Neural cell (in vitro differentiated cells): ENCODE results near the gene SLC6A6.

Source experiments
- CTCF ChIP-seq: fragments of 450-650 bp; IDR thresholded peaks from 2 replicates; pipeline ENCODE4 v1.5.1; 2014; ENCODE audit warnings: antibody characterized with exemption, mild to moderate bottlenecking, moderate library complexity; ENCODE audit not compliant: poor library complexity, severe bottlenecking
- EP300 ChIP-seq: fragments of 450-650 bp; conservative IDR thresholded peaks from 2 replicates; pipeline ENCODE4 v1.6.1; 2014; ENCODE audit warnings: antibody characterized with exemption, mild to moderate bottlenecking, moderate library complexity; ENCODE audit not compliant: poor library complexity, severe bottlenecking
- EZH2 ChIP-seq: fragments of 200-600, 300-800 bp; shearing (Covaris generic), sonication (generic); IDR thresholded peaks from 2 replicates; pipeline ENCODE4 v1.6.1; 2014; ENCODE audit warnings: antibody characterized with exemption, low read length, borderline replicate concordance, mild to moderate bottlenecking; ENCODE audit not compliant: insufficient read depth, poor library complexity, severe bottlenecking
- POLR2AphosphoS5 ChIP-seq: IDR thresholded peaks from 2 replicates; pipeline ENCODE4 v1.6.1; 2012
- RAD21 ChIP-seq: fragments of 450-650 bp; conservative IDR thresholded peaks from 2 replicates; pipeline ENCODE4 v1.6.1; 2014; ENCODE audit warnings: antibody characterized with exemption, mild to moderate bottlenecking, moderate library complexity
- SMC3 ChIP-seq: fragments of 450-650 bp; conservative IDR thresholded peaks from 2 replicates; pipeline ENCODE4 v1.6.1; 2014; ENCODE audit warnings: antibody characterized with exemption, mild to moderate bottlenecking, moderate library complexity; ENCODE audit not compliant: poor library complexity
- TAF1 ChIP-seq: IDR thresholded peaks from 2 replicates; pipeline ENCODE4 v1.6.1; 2012; ENCODE audit warnings: low read depth
- TF ChIP-seq, protein P1 (sequence below): IDR thresholded peaks from 2 replicates; pipeline ENCODE4 v1.6.1; 2012; ENCODE audit warnings: borderline replicate concordance

GRCh38 chr3:14520149-14520548 is 117.7 kb downstream of the SLC6A6 start:
- TF ChIP-seq EZH2 (no peak), RAD21 (no peak), CTCF (no peak), POLR2AphosphoS5 (no peak), EP300 (no peak), TAF1 (no peak), SMC3 (no peak)
- TF ChIP-seq, protein P1, sequence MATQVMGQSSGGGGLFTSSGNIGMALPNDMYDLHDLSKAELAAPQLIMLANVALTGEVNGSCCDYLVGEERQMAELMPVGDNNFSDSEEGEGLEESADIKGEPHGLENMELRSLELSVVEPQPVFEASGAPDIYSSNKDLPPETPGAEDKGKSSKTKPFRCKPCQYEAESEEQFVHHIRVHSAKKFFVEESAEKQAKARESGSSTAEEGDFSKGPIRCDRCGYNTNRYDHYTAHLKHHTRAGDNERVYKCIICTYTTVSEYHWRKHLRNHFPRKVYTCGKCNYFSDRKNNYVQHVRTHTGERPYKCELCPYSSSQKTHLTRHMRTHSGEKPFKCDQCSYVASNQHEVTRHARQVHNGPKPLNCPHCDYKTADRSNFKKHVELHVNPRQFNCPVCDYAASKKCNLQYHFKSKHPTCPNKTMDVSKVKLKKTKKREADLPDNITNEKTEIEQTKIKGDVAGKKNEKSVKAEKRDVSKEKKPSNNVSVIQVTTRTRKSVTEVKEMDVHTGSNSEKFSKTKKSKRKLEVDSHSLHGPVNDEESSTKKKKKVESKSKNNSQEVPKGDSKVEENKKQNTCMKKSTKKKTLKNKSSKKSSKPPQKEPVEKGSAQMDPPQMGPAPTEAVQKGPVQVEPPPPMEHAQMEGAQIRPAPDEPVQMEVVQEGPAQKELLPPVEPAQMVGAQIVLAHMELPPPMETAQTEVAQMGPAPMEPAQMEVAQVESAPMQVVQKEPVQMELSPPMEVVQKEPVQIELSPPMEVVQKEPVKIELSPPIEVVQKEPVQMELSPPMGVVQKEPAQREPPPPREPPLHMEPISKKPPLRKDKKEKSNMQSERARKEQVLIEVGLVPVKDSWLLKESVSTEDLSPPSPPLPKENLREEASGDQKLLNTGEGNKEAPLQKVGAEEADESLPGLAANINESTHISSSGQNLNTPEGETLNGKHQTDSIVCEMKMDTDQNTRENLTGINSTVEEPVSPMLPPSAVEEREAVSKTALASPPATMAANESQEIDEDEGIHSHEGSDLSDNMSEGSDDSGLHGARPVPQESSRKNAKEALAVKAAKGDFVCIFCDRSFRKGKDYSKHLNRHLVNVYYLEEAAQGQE = no peak
